Erythroblast (primary cell): ENCODE data around the gene VARS1.
"Not testable (repeated sequence)": the region's sequence is repeated elsewhere in the genome, so short reads cannot be mapped to it uniquely, and the experiment has no call there.

Source experiments
- GATA1 ChIP-seq: IDR thresholded peaks from 2 replicates; pipeline ENCODE4 v1.6.1; 2011; ENCODE audit warnings: low read depth, mild to moderate bottlenecking, control low read depth, low read length, moderate library complexity
- POLR2A ChIP-seq: IDR thresholded peaks from 2 replicates; pipeline ENCODE4 v1.6.1; 2011; ENCODE audit warnings: mild to moderate bottlenecking, low read length

DNA sequence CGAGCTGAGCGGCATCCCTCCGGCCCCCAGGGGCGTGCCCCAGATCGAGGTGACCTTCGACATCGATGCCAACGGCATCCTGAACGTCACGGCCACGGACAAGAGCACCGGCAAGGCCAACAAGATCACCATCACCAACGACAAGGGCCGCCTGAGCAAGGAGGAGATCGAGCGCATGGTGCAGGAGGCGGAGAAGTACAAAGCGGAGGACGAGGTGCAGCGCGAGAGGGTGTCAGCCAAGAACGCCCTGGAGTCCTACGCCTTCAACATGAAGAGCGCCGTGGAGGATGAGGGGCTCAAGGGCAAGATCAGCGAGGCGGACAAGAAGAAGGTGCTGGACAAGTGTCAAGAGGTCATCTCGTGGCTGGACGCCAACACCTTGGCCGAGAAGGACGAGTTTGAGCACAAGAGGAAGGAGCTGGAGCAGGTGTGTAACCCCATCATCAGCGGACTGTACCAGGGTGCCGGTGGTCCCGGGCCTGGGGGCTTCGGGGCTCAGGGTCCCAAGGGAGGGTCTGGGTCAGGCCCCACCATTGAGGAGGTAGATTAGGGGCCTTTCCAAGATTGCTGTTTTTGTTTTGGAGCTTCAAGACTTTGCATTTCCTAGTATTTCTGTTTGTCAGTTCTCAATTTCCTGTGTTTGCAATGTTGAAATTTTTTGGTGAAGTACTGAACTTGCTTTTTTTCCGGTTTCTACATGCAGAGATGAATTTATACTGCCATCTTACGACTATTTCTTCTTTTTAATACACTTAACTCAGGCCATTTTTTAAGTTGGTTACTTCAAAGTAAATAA lies 21.8 kb upstream of the VARS1 start:
- TF ChIP-seq POLR2A, GATA1: not testable (repeated sequence)
